GM21717 (cell line): ENCODE data around the gene PLA2G4C.

Experiments
- ATAC-seq: cut with Tn5 transposase; IDR thresholded peaks from one replicate; pipeline ENCODE4 v1.9.1; 2021; ENCODE audit warnings: mild to moderate bottlenecking, moderate library complexity; ENCODE audit not compliant: unreplicated experiment

Gene PLA2G4C, protein sequence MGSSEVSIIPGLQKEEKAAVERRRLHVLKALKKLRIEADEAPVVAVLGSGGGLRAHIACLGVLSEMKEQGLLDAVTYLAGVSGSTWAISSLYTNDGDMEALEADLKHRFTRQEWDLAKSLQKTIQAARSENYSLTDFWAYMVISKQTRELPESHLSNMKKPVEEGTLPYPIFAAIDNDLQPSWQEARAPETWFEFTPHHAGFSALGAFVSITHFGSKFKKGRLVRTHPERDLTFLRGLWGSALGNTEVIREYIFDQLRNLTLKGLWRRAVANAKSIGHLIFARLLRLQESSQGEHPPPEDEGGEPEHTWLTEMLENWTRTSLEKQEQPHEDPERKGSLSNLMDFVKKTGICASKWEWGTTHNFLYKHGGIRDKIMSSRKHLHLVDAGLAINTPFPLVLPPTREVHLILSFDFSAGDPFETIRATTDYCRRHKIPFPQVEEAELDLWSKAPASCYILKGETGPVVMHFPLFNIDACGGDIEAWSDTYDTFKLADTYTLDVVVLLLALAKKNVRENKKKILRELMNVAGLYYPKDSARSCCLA

GRCh38 chr19:48110350-48110966 is at the start of gene PLA2G4C:
Gene PLA2G4C (minus strand): TSS chr19:48110817. CDS start chr19:48106529, 4,288 bp downstream.
- peak; percentile 56 for ATAC-seq

- ATAC-seq: no peak
Observed at GRCh38 chr19:48158210-48158790, 47.7 kb upstream of the PLA2G4C start.

- ATAC-seq: no peak
Observed at GRCh38 chr19:48154003-48154402, 43.4 kb upstream of the PLA2G4C start.

- ATAC-seq: no peak
Observed at GRCh38 chr19:48152551-48152950, 41.9 kb upstream of the PLA2G4C start.

DNA sequence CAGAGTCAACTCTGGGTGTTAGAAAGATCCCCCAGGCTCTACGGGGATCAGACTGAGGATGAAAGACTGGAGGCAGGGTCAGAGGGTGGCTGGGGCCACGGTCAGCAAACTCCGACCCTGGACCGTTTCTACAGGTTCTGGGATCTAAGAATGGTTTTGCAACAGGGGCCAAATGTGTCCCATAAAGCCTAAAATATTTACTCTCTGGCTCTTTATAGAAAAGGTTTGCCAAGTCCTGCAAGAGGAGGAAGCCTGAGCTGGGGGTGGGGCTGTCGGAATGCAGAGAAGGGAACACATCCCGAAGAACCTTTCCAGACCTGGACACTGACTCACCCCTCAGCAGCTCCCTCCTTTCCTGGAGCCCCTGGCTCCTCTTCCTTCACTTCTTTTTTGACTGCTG is 38.8 kb upstream of the PLA2G4C start:
- no peak for ATAC-seq

GRCh38 chr19:48148576-48148975 is 38.0 kb upstream of the PLA2G4C start:
- no peak for ATAC-seq

DNA sequence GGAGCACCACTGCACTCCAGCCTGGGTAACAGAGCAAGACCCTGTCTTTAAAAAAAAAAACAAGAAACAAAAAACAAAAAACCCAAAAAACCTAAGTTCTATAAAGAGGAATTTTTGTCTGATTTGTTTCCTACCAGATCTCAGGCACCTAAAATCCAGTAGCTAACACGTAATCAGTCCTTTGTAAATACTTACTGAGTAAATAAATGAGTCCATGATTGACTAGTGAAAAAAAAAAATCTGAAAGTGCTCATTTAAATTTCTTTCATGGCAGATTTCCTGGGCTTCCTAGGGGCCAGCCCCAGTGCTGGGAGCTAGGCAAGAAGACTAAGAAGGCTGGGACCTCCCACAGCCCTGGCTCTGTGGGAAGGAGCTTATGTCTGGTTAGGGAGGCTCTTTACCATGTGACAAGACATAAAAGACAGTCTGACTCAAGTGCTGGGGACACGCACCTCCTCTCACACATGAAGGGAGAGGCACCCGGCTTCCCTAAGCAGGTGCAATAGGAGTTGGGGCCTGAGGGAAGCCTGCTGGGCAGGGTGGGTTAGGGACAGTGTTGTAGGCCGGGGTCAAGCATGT is 37.1 kb upstream of the PLA2G4C start:
- no peak for ATAC-seq

- ATAC-seq: no peak
Observed at GRCh38 chr19:48139053-48139452, 28.4 kb upstream of the PLA2G4C start.

DNA sequence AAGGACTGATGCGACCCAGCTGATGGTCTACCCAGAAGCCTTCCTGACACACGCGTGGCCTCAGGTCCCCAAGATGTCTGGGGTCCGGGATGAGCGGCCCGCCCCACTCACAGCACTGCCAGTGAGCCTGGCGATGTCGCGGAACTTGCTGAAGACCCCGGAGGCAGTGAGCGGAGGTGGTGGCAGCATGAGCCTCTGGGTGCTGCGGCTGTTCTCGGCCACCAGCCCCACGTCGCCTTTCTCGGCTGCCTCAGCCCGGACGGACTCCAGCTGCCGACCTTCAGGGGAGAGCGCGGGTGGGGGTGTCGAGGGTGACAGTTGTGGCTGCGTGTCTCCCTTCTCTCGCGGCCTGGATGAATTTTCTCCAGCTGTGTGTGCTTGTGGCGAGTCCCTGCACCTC is 26.8 kb upstream of the PLA2G4C start:
- ATAC-seq: no peak

DNA sequence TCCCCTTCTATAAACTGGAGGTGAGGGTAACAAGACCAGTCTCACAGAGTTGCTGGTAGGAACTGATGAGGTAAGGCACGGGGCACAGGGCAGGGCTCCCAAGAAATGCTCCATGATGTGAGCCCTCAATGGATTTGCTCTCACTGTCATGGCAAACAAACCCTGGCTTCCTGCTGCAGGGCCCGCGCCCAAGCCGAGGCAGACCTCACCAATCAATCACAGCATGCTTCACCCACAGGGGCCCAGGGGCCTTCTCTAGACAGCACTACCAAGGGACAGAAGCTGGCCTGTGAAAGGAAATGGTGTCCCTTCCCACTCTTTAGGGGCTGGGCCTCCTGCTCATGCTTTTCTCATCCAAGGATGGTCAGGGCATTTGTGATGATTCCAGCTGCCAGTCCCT is 25.9 kb upstream of the PLA2G4C start:
- ATAC-seq: no peak

DNA sequence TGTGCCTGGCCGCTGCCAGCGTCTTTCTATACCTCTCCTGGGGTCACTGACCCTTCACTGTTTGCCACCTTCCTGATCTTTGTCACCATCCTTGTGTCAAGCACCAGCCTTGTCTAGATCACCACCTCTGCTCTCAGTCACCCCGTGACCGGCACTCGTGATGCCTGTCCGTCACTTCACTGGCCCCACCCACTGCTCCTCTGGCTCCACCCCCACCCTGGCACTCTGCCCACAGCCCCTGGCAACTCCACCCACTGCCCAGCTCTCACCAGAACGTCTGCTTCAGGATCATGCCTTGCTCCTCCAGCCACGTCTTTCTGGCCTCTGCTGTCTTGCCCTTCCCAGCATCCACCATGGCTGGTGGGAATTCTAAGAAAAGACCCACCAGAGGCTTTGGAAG is 24.8 kb upstream of the PLA2G4C start:
- no peak for ATAC-seq

DNA sequence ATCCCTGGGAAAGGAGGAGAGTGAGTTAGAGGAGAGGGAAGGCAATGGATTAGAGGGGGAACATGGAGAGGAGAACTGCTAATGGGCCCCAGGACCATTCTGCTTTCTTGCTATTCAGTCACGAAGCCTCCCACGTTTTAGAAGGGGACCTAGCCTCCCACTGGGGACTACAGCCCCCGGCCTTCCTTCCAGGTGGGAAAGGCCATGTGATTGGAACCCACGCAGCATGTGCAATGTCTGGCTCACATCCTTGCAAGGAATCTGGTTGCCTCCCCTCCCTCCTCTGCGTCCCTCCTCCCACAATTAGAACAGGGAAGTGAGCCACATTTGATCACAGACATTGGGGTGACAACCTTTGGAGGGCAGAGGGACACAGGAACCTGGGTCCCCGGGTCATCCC is 22.5 kb upstream of the PLA2G4C start:
- ATAC-seq: no peak

- no peak for ATAC-seq
Observed at GRCh38 chr19:48127561-48127960, 16.9 kb upstream of the PLA2G4C start.

DNA sequence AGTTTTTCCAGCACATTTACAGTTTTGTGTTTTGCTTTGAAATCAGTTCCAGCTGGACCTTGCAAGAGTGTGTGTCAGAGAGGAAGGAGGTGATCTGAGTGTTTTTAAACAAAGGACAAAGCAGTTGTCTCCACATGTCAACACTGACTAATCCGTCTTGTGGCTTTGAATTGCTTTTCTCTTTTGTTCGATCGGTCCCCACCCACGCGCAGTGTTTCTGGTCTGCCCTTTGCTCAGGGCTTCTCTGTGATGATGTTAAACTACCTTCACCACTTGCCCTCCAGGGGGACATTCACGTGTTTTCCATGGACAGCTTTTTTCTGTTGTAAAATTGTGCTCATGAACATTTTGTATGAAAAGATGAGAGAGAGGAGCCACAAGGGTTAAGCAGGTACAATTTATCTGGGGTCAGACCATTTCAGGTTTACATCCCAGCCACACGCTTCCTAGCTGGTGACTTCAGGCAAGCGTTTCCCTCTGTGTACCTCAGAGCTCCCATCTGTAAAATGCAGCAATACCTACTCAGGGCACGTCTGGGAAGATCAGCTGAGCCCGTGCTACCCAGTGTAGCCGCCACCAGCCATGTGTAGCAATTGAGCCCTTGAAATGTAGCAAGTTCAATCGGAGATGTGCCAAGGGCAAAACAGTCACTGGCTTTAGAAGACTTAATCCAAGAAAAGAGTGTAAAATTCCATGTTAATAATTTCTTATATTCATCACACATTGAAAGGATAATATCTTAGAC is 13.5 kb upstream of the PLA2G4C start:
- ATAC-seq: no peak

DNA sequence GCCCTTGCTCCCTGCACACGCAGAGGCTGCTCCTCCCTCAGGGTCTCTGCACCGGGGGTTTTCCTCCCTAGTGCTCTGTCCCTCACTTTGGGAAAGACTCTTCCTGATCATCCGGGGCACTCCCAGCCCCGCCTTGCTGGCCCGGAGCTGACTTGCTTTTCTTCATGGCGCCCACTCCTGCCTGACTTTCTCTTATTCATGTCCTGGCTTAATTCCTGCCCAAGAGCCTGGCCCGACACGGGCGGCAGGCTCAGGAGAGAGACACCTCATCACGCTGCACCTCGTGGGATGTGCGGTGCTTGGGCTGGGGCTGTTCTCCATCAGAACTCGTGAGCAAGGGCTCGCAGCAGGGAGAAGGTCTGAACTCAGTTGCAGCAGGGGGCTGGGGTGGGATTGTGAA is 11.8 kb upstream of the PLA2G4C start:
- ATAC-seq: no peak

- no peak for ATAC-seq
Observed at GRCh38 chr19:48121909-48122371, 11.3 kb upstream of the PLA2G4C start.

- no peak for ATAC-seq
Observed at GRCh38 chr19:48121066-48121465, 10.4 kb upstream of the PLA2G4C start.

GRCh38 chr19:48120505-48120904 is 9.9 kb upstream of the PLA2G4C start:
- no peak for ATAC-seq

DNA sequence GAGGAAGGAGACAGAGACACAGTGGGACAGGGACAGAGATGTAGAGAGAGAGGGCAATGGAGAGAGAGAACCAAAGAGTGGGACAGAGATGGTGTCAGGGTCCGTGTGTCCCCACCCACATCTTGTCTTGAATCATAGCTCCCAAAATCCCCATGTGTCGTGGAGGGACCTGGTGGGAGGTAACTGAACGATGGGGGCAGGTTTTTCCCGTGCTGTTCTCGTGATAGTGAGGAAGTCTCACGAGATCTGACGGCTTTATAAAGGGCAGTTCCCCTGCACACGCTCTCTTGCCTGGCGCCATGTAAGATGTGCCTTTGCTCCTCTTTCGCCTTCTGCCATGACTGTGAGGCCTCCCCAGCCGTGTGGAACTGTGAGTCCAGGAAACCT is 7.5 kb upstream of the PLA2G4C start:
- no peak for ATAC-seq

DNA sequence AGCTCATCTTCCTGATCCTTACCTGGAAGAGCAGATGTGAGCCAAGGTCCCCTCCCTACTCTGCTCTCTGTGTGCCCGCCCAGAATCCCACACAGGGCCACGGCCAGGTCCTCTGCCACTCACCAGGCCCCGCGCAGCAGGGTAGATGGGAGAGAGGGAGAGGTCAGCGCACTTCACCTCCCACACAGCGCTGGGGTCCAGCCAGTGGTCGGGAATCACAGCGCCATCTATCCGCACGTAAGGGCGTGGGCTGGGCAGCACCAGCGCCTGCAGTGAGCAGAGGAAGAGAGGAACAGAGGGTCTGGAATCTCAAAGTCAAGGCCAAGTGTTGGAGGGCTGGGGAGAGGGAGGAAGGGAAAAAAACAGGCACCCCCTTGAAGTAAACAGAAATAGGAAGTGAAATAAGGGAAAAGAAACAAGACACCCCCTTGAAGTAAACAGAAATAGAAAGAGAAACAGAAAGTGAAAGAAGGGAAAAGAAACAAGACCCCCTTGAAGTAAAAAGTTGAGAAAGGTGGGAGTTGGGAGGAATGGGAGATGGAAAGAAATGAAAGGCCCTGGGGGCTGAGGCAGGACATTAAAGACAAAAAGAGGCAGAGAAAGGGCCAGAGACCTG is 7.0 kb upstream of the PLA2G4C start:
- no peak for ATAC-seq
